Testis (tissue), 3 donors: ENCODE results near the gene GFOD1. TPM values are rescaled to one million over a fixed set of nuclear protein-coding genes. Genes with fewer than 3 reads are reported as not detected.

Experiments
- DNase-seq: peaks from one replicate; pipeline ENCODE4 v3.0.0-alpha.2; 2019
- H3K27ac ChIP-seq, 2 donors: fragments of 200-600 bp; sonication (generic); one replicate each; pipeline ENCODE4 v1.5.1; 2019
- H3K27me3 ChIP-seq: fragments of 200-600 bp; sonication (generic); one replicate; pipeline ENCODE4 v1.5.1; 2019
- H3K36me3 ChIP-seq: fragments of 200-600 bp; sonication (generic); one replicate; pipeline ENCODE4 v1.5.1; 2017; ENCODE audit warnings: low read depth; ENCODE audit errors: missing control alignments
- H3K4me1 ChIP-seq: fragments of 200-600 bp; sonication (generic); one replicate; pipeline ENCODE4 v1.5.1; 2019
- H3K4me3 ChIP-seq, 2 donors: fragments of 200-600 bp; sonication (generic); one replicate each; pipeline ENCODE4 v1.5.1; 2017 to 2019
- H3K9me3 ChIP-seq: fragments of 200-600 bp; sonication (generic); one replicate; pipeline ENCODE4 v1.5.1; 2017
- CTCF ChIP-seq, 3 experiments: fragments of 450-650 bp in 2 of 3; fragments of 200-600 bp in 1 of 3; sonication (generic) in 1 of 3; IDR thresholded peaks; one replicate each; pipeline ENCODE4 v1.5.1; 2016 to 2019; ENCODE audit warnings: antibody characterized with exemption in 3 of 3, mild to moderate bottlenecking in 2 of 3, moderate library complexity in 1 of 3
- POLR2A ChIP-seq: fragments of 450-650 bp; IDR thresholded peaks from one replicate; pipeline ENCODE4 v1.6.1; 2017; ENCODE audit warnings: antibody characterized with exemption, mild to moderate bottlenecking, moderate library complexity
- WGBS, 2 donors: methylation state at CpG; one replicate each; pipeline ENCODE4 v1.1.5; 2018; 5-methylcytosine and 5-hydroxymethylcytosine counted together
- intact Hi-C: fragments of 100-400 bp; cut with DNase I; formaldehyde crosslinking; loops from one replicate; pipeline ENCODE4 v1.15.1; 2023; ENCODE audit warnings: low total_unique reads
- polyA plus RNA-seq: library from polyadenylated mRNA; stranded (reverse); fragments of 350-450 nt; fragmentation: Illumina TruSeq; extraction: RNeasy Lipid Tissue Mini Kit (QIAGEN cat#74804); gene quantifications from one replicate; pipeline ENCODE4 v1.2.3, GENCODE V29; 2014; ENCODE audit warnings: low read depth, low replicate concordance; ENCODE audit not compliant: insufficient read depth
- total RNA-seq, 2 donors: library from RNA; depleted of rRNA; stranded (reverse); fragments of >200 nt; gene quantifications; one replicate each; pipeline ENCODE4 v1.2.3, GENCODE V29; 2016

Gene GFOD1
- total and polyA plus RNA-seq, 3 donors from 2014 or later = 2.5 to 5.4 (median 5.0) TPM

- no peaks in the 10 kb centered on the region for H3K4me1 ChIP-seq
- no peak overlapping the region for H3K27ac ChIP-seq
- H3K36me3 ChIP-seq = no peaks in the 10 kb centered on the region
- no peak overlapping the region for H3K4me3 ChIP-seq
- TF ChIP-seq POLR2A = no peak
- no peak for TF ChIP-seq CTCF (IDR thresholded peaks at IDR 0.05)
- no peaks in the 10 kb centered on the region for H3K9me3 ChIP-seq
- DNase-seq = no peak
- WGBS, 2 donors = 71 to 99% methylated on average over 7 to 33 of the region's 34 CpGs
- no peaks in the 10 kb centered on the region for H3K27me3 ChIP-seq
- intact Hi-C loops = no loop called here
These were observed 122.6 kb downstream of the GFOD1 start for GRCh38 chr6:13364842-13365241.

GRCh38 chr6:13362412-13362811 lies 125.0 kb downstream of the GFOD1 start:
- H3K4me1 ChIP-seq = no peaks in the 10 kb centered on the region
- no peak for DNase-seq
- H3K27ac ChIP-seq = no peak overlapping the region
- no peak for TF ChIP-seq CTCF (IDR thresholded peaks at IDR 0.05)
- no peak for TF ChIP-seq POLR2A
- no peaks in the 10 kb centered on the region for H3K9me3 ChIP-seq
- intact Hi-C loops = no loop called here
- WGBS, 2 donors = 70 to 82% methylated on average over 4 to 5 of the region's 5 CpGs
- no peaks in the 10 kb centered on the region for H3K36me3 ChIP-seq
- H3K27me3 ChIP-seq = no peaks in the 10 kb centered on the region
- H3K4me3 ChIP-seq = no peak overlapping the region

- no peak overlapping the region for H3K27ac ChIP-seq
- WGBS, 2 donors = 85 to 89% methylated on average over 6 of the region's 6 CpGs
These were observed 126.5 kb downstream of the GFOD1 start for GRCh38 chr6:13360671-13361540.

GRCh38 chr6:13359287-13359686 lies 128.1 kb downstream of the GFOD1 start:
- H3K4me3 ChIP-seq = no peak overlapping the region
- TF ChIP-seq CTCF (IDR thresholded peaks at IDR 0.05) = no peak
- no peak for TF ChIP-seq POLR2A
- WGBS, 2 donors = 83 to 88% methylated on average over 6 of the region's 6 CpGs
- intact Hi-C loops = no loop called here
- no peaks in the 10 kb centered on the region for H3K9me3 ChIP-seq
- DNase-seq = no peak
- no peak overlapping the region for H3K27ac ChIP-seq
- no peaks in the 10 kb centered on the region for H3K27me3 ChIP-seq
- H3K36me3 ChIP-seq = no peaks in the 10 kb centered on the region
- no peaks in the 10 kb centered on the region for H3K4me1 ChIP-seq

More at GRCh38 chr6:13360671-13361540, 126.5 kb downstream of the GFOD1 start:
- TF ChIP-seq CTCF (IDR thresholded peaks at IDR 0.05) (no peak), POLR2A (no peak)
- H3K9me3 ChIP-seq = no peaks in the 10 kb centered on the region
- H3K4me1 ChIP-seq = no peaks in the 10 kb centered on the region
- H3K36me3 ChIP-seq = no peaks in the 10 kb centered on the region
- DNase-seq = no peak
- H3K27me3 ChIP-seq = no peaks in the 10 kb centered on the region
- intact Hi-C loops = no loop called here
- no peak overlapping the region for H3K4me3 ChIP-seq

- Histone ChIP-seq H3K9me3 (no peaks in the 10 kb centered on the region), H3K27me3 (no peaks in the 10 kb centered on the region), H3K4me1 (no peaks in the 10 kb centered on the region), H3K4me3 (no peak overlapping the region), H3K36me3 (no peaks in the 10 kb centered on the region), H3K27ac (no peak overlapping the region)
- 76 to 91% methylated on average over 2 of the region's 2 CpGs for WGBS, 2 donors
- TF ChIP-seq CTCF (IDR thresholded peaks at IDR 0.05) = no peak
- intact Hi-C loops = no loop called here
- no peak for DNase-seq
These were observed 128.9 kb downstream of the GFOD1 start for GRCh38 chr6:13358511-13358910.
